ENCODE results near the gene RBM8A. TPM values are rescaled to one million over a fixed set of nuclear protein-coding genes. Genes with fewer than 3 reads are reported as not detected.
A peak's percentile ranks its signal among the peaks of the same experiment; 100 is the strongest.

Gene RBM8A
- polyA plus RNA-seq, 1 of the 3 experiments (the other 2 are of a cell fraction): 236 TPM

DNA sequence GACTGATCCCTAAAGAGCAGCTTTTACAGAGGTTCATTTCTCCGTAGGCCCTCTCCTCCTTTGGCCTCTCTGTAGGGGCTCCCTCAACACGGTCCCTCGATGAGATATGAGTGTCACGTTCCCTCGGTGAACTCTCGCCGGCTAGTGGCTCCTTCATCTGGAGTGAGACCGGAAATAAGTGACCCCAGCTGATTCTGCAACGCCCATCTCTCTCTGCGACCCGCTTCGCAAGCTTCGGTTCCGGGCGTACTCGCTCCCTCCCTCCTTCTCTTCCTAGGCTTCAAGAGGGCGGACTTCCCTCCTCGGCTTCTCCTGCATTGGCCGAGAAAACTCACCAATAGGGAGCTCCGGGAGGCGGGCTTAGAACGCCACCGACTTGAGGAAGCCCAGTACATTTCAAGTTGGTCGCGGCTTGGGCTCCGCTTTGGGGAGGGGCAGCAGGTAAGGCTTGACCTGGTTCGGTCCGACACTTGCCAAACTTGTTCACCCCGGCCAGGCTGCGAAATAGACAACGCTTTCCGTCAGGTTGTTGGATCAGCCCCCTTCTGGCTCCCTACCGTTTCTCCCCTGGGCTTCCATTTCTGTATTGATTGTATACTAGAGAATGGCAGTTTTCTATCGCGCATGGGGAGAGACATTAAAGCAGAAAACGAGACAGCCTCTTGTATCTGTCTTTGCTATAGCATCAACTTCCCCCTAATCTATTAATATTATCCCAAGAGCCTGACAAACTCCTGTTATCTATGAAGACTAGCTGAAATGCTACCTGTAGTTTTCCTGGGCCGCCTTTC is 37.2 kb upstream of the RBM8A start, which contains the start of the genes ANKRD34A and POLR3GL:
TSS of gene ANKRD34A (minus strand) at position 248 of the 791 bp plus-strand sequence. CDS start 2,816 bp downstream, outside the sequence.
TSS of gene POLR3GL (plus strand) at position 363 of the 791 bp plus-strand sequence. CDS start 10,176 bp downstream, outside the sequence.
- H3K27me3 ChIP-seq (ENCODE audit: insufficient read depth): no peaks in the 10 kb centered on the region
- ChIA-PET CTCF (interaction anchor here (0.7 to 3.3 kb wide), 12 partner anchors 11 to 119 kb away, joined by 3 to 16 read pairs (median 4); partner anchors contain the start of genes NUDT17 and RBM8A), POLR2A (interaction anchor here (0.6 to 3.8 kb wide), 5 partner anchors 15 to 118 kb away, joined by 3 to 31 read pairs (median 8); partner anchors contain the start of genes PEX11B, PIAS3 and RBM8A)
- peaks cover 0 to 7% of the 10 kb centered on the region in 2 experiments for H3K36me3 ChIP-seq (replicated peaks in 1 of 2; ENCODE audit: control insufficient read depth in 1 of 2, insufficient read depth in 2 of 2, low read length in 1 of 2)
- peak within 1 kb of the TSS; percentile 56 for H3K9ac ChIP-seq
- TF ChIP-seq POLR2AphosphoS5 (IDR thresholded peaks at IDR 0.05; ENCODE audit: low read depth, low read length) (peak; percentile 88), TAF1 (IDR thresholded peaks at IDR 0.05; ENCODE audit: borderline replicate concordance, low read depth, low read length) (peak; percentile 69), EP300 (IDR thresholded peaks at IDR 0.05; ENCODE audit: borderline replicate concordance in 1 of 2, low read depth in 1 of 2, low read length in 1 of 2) (no peak), FOXM1 (IDR thresholded peaks at IDR 0.05; ENCODE audit: low read depth) (no peak), GABPA (IDR thresholded peaks at IDR 0.05; ENCODE audit: low read depth) (peak; percentile 65), MAX (IDR thresholded peaks at IDR 0.05; ENCODE audit: low read depth) (peak; percentile 30; the same call in 1 of the 2 replicates), NRF1 (IDR thresholded peaks at IDR 0.05; ENCODE audit: low read depth, low read length) (no peak), USF1 (IDR thresholded peaks at IDR 0.05; ENCODE audit: borderline replicate concordance, low read depth) (no peak; the same call in 1 of the 2 replicates), RFX5 (IDR thresholded peaks at IDR 0.05; ENCODE audit: low read length) (peak; percentile 32; the same call in 1 of the 2 replicates), ELF1 (IDR thresholded peaks at IDR 0.05) (peak; percentile 36), MEF2A (IDR thresholded peaks at IDR 0.05; ENCODE audit: borderline replicate concordance, low read depth) (no peak), JUND (IDR thresholded peaks at IDR 0.05) (no peak), SIN3A (IDR thresholded peaks at IDR 0.05; ENCODE audit: borderline replicate concordance, low read depth, low read length) (peak; percentile 19; the same call in 1 of the 2 replicates), TEAD4 (IDR thresholded peaks at IDR 0.05; ENCODE audit: borderline replicate concordance, insufficient read depth) (no peak), TCF12 (IDR thresholded peaks at IDR 0.05) (0 out of 2 replicates have a peak, but pooled peaks have one; percentile 6), GATA2 (CRISPR knock-in tag; IDR thresholded peaks at IDR 0.05) (no peak), FOXJ3 (CRISPR knock-in tag; IDR thresholded peaks at IDR 0.05) (no peak), USF2 (IDR thresholded peaks at IDR 0.05; ENCODE audit: borderline replicate concordance, low read depth, low read length) (no peak), CHD2 (IDR thresholded peaks at IDR 0.05; ENCODE audit: low read length, partially characterized antibody) (no peak), RAD21 (IDR thresholded peaks at IDR 0.05; ENCODE audit: low read length) (no peak)
- TF ChIP-seq, protein P1, sequence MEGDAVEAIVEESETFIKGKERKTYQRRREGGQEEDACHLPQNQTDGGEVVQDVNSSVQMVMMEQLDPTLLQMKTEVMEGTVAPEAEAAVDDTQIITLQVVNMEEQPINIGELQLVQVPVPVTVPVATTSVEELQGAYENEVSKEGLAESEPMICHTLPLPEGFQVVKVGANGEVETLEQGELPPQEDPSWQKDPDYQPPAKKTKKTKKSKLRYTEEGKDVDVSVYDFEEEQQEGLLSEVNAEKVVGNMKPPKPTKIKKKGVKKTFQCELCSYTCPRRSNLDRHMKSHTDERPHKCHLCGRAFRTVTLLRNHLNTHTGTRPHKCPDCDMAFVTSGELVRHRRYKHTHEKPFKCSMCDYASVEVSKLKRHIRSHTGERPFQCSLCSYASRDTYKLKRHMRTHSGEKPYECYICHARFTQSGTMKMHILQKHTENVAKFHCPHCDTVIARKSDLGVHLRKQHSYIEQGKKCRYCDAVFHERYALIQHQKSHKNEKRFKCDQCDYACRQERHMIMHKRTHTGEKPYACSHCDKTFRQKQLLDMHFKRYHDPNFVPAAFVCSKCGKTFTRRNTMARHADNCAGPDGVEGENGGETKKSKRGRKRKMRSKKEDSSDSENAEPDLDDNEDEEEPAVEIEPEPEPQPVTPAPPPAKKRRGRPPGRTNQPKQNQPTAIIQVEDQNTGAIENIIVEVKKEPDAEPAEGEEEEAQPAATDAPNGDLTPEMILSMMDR (IDR thresholded peaks at IDR 0.05): no peak
- TF ChIP-seq, protein P2, sequence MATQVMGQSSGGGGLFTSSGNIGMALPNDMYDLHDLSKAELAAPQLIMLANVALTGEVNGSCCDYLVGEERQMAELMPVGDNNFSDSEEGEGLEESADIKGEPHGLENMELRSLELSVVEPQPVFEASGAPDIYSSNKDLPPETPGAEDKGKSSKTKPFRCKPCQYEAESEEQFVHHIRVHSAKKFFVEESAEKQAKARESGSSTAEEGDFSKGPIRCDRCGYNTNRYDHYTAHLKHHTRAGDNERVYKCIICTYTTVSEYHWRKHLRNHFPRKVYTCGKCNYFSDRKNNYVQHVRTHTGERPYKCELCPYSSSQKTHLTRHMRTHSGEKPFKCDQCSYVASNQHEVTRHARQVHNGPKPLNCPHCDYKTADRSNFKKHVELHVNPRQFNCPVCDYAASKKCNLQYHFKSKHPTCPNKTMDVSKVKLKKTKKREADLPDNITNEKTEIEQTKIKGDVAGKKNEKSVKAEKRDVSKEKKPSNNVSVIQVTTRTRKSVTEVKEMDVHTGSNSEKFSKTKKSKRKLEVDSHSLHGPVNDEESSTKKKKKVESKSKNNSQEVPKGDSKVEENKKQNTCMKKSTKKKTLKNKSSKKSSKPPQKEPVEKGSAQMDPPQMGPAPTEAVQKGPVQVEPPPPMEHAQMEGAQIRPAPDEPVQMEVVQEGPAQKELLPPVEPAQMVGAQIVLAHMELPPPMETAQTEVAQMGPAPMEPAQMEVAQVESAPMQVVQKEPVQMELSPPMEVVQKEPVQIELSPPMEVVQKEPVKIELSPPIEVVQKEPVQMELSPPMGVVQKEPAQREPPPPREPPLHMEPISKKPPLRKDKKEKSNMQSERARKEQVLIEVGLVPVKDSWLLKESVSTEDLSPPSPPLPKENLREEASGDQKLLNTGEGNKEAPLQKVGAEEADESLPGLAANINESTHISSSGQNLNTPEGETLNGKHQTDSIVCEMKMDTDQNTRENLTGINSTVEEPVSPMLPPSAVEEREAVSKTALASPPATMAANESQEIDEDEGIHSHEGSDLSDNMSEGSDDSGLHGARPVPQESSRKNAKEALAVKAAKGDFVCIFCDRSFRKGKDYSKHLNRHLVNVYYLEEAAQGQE (IDR thresholded peaks at IDR 0.05; ENCODE audit: low read depth, low read length): no peak
- peak within 1 kb of the TSS; percentile 92 for H2AFZ ChIP-seq (ENCODE audit: low read depth)
- H3K4me1 ChIP-seq (ENCODE audit: control insufficient read depth in 1 of 2, insufficient read depth in 2 of 2, low read depth in 1 of 2, low read length in 1 of 2): peaks cover 19 to 37% of the 10 kb centered on the region in 2 experiments
- H3K4me3 ChIP-seq (ENCODE audit: low read depth in 2 of 2, low read length in 1 of 2): peak within 1 kb of the TSS; percentile 77 to 78
- peaks cover 24% of the 10 kb centered on the region for H3F3A ChIP-seq (replicated peaks; ENCODE audit: insufficient read depth)
- peak; percentile 86 for DNase-seq
- WGBS (ENCODE audit: low lambda C conversion rate): 3% methylated on average over 10 of the region's 37 CpGs
- peak within 1 kb of the TSS; percentile 83 to 98 for H3K27ac ChIP-seq (ENCODE audit: low read depth in 2 of 2, low read length in 1 of 2)
- H4K20me1 ChIP-seq (ENCODE audit: insufficient read depth): no peaks in the 10 kb centered on the region
- H3K9me3 ChIP-seq: no peaks in the 10 kb centered on the region
- H3K79me2 ChIP-seq (ENCODE audit: insufficient read depth): 0 out of 2 replicates have a peak, but pooled peaks cover 4% of the 10 kb centered on the region
- H3K9me2 ChIP-seq: no peaks in the 10 kb centered on the region
- peak within 1 kb of the TSS; percentile 95 for H3K4me2 ChIP-seq

All from SK-N-SH (cell line).